Measurements from ENCODE around the gene FGF14.

DNA sequence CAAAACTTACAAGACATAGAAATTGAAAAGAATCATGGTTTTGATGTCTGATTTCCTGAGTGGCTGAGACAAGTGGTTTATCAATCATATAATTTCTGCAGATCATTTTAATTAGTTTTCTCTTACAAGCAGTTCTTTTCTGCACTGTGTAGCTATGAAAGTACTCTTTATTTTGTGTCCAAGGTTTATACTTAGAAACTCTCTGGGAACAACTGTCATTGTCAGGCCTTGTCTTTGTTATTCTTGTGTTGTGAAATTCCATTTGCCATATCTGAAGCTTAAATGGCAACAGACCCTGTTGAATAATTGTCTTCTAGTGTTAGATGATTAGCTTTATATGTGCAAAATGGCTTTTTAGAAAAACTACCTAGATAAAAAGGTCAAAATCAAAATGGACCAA lies 312.1 kb downstream of the FGF14 start:
- TF ChIP-seq, protein P1, sequence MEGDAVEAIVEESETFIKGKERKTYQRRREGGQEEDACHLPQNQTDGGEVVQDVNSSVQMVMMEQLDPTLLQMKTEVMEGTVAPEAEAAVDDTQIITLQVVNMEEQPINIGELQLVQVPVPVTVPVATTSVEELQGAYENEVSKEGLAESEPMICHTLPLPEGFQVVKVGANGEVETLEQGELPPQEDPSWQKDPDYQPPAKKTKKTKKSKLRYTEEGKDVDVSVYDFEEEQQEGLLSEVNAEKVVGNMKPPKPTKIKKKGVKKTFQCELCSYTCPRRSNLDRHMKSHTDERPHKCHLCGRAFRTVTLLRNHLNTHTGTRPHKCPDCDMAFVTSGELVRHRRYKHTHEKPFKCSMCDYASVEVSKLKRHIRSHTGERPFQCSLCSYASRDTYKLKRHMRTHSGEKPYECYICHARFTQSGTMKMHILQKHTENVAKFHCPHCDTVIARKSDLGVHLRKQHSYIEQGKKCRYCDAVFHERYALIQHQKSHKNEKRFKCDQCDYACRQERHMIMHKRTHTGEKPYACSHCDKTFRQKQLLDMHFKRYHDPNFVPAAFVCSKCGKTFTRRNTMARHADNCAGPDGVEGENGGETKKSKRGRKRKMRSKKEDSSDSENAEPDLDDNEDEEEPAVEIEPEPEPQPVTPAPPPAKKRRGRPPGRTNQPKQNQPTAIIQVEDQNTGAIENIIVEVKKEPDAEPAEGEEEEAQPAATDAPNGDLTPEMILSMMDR (optimal IDR thresholded peaks at IDR 0.05 in 1 of 3, IDR thresholded peaks at IDR 0.05 in 1 of 3, conservative IDR thresholded peaks at IDR 0.05 in 1 of 3; ENCODE audit: extremely low read depth in 1 of 3, insufficient read depth in 2 of 3, low read length in 3 of 3) = no peak
- TF ChIP-seq EZH2 (IDR thresholded peaks at IDR 0.05; ENCODE audit: low read length) = no peak

Data from keratinocyte (primary cell).